Neural cell (in vitro differentiated cells): ENCODE measurements around the gene ZNF497. TPM values are rescaled to one million over a fixed set of nuclear protein-coding genes. Genes with fewer than 3 reads are reported as not detected.

Experiments
- H2AFZ ChIP-seq: fragments of 200-600, 300-800 bp; sonication (generic), shearing (Covaris generic); 2 replicates; pipeline ENCODE4 v1.6.0; 2014; ENCODE audit warnings: low read depth, mild to moderate bottlenecking, antibody characterized with exemption, low read length, moderate library complexity
- H3F3A ChIP-seq: fragments of 200-600 bp; shearing (Covaris generic); 2 replicates; pipeline ENCODE4 v1.6.1; 2016; ENCODE audit warnings: mild to moderate bottlenecking, moderate library complexity, mixed read lengths, antibody characterized with exemption, low read length; ENCODE audit not compliant: insufficient read depth, poor library complexity, severe bottlenecking
- H3K27ac ChIP-seq: fragments of 200-600, 300-800 bp; sonication (generic), shearing (Covaris generic); 2 replicates; pipeline ENCODE4 v1.5.1; 2014; ENCODE audit warnings: mild to moderate bottlenecking, low read length, moderate library complexity
- H3K27me3 ChIP-seq: fragments of 300-800, 200-600 bp; sonication (generic), shearing (Covaris generic); 2 replicates; pipeline ENCODE4 v1.6.0; 2014; ENCODE audit warnings: mild to moderate bottlenecking, low read depth, low read length, moderate library complexity; ENCODE audit not compliant: insufficient read depth
- H3K36me3 ChIP-seq: fragments of 300-800, 200-600 bp; sonication (generic), shearing (Covaris generic); 2 replicates; pipeline ENCODE4 v1.5.1; 2014; ENCODE audit warnings: mild to moderate bottlenecking, antibody characterized with exemption, low read length, moderate library complexity; ENCODE audit not compliant: insufficient read depth
- H3K4me2 ChIP-seq: fragments of 300-800, 200-600 bp; sonication (generic), shearing (Covaris generic); 2 replicates; pipeline ENCODE4 v1.6.0; 2014; ENCODE audit warnings: mild to moderate bottlenecking, low read length
- H3K4me3 ChIP-seq: fragments of 300-800, 200-600 bp; sonication (generic), shearing (Covaris generic); 2 replicates; pipeline ENCODE4 v1.5.1; 2014; ENCODE audit warnings: mild to moderate bottlenecking, low read length, moderate library complexity
- H3K79me2 ChIP-seq: fragments of 200-600 bp; shearing (Covaris generic); replicated peaks from 2 replicates; pipeline ENCODE4 v1.6.0; 2014; ENCODE audit warnings: mild to moderate bottlenecking, low read length, moderate library complexity; ENCODE audit not compliant: insufficient read depth
- H3K9ac ChIP-seq: fragments of 300-800, 200-600 bp; sonication (generic), shearing (Covaris generic); 2 replicates; pipeline ENCODE4 v1.6.1; 2016; ENCODE audit warnings: mild to moderate bottlenecking, low read length, mixed read lengths
- H3K9me2 ChIP-seq: fragments of 200-600 bp; shearing (Covaris generic); 2 replicates; pipeline ENCODE4 v1.6.1; 2016; ENCODE audit warnings: mild to moderate bottlenecking, low read length, mixed read lengths; ENCODE audit not compliant: insufficient read depth
- H3K9me3 ChIP-seq: fragments of 200-600, 300-800 bp; sonication (generic), shearing (Covaris generic); 2 replicates; pipeline ENCODE4 v1.6.1; 2016; ENCODE audit warnings: mild to moderate bottlenecking, mixed run types, low read length, moderate library complexity, mixed read lengths
- H4K20me1 ChIP-seq: fragments of 200-600 bp; shearing (Covaris generic); 2 replicates; pipeline ENCODE4 v1.6.1; 2016; ENCODE audit warnings: mild to moderate bottlenecking, mixed run types; ENCODE audit not compliant: insufficient read depth
- EP300 ChIP-seq: fragments of 450-650 bp; conservative IDR thresholded peaks from 2 replicates; pipeline ENCODE4 v1.6.1; 2014; ENCODE audit warnings: antibody characterized with exemption, mild to moderate bottlenecking, moderate library complexity; ENCODE audit not compliant: poor library complexity, severe bottlenecking
- EZH2 ChIP-seq: fragments of 200-600, 300-800 bp; shearing (Covaris generic), sonication (generic); IDR thresholded peaks from 2 replicates; pipeline ENCODE4 v1.6.1; 2014; ENCODE audit warnings: antibody characterized with exemption, low read length, borderline replicate concordance, mild to moderate bottlenecking; ENCODE audit not compliant: insufficient read depth, poor library complexity, severe bottlenecking
- MXI1 ChIP-seq: fragments of 450-650 bp; conservative IDR thresholded peaks from 2 replicates; pipeline ENCODE4 v1.6.1; 2014; ENCODE audit warnings: antibody characterized with exemption, mild to moderate bottlenecking; ENCODE audit not compliant: poor library complexity, severe bottlenecking
- POLR2AphosphoS5 ChIP-seq: IDR thresholded peaks from 2 replicates; pipeline ENCODE4 v1.6.1; 2012
- RAD21 ChIP-seq: fragments of 450-650 bp; conservative IDR thresholded peaks from 2 replicates; pipeline ENCODE4 v1.6.1; 2014; ENCODE audit warnings: antibody characterized with exemption, mild to moderate bottlenecking, moderate library complexity
- SMC3 ChIP-seq: fragments of 450-650 bp; conservative IDR thresholded peaks from 2 replicates; pipeline ENCODE4 v1.6.1; 2014; ENCODE audit warnings: antibody characterized with exemption, mild to moderate bottlenecking, moderate library complexity; ENCODE audit not compliant: poor library complexity
- TAF1 ChIP-seq: IDR thresholded peaks from 2 replicates; pipeline ENCODE4 v1.6.1; 2012; ENCODE audit warnings: low read depth
- polyA plus RNA-seq: library from polyadenylated mRNA; depleted of rRNA; stranded (reverse); fragments of >200 nt; gene quantifications from 2 replicates; pipeline ENCODE4 v1.2.3, GENCODE V29; 2014
- TF ChIP-seq, protein P1 (sequence below): IDR thresholded peaks from 2 replicates; pipeline ENCODE4 v1.6.1; 2012; ENCODE audit warnings: borderline replicate concordance
- TF ChIP-seq, protein P2 (sequence below): fragments of 450-650 bp; IDR thresholded peaks from 2 replicates; pipeline ENCODE4 v1.5.1; 2014; ENCODE audit warnings: antibody characterized with exemption, mild to moderate bottlenecking, moderate library complexity; ENCODE audit not compliant: poor library complexity, severe bottlenecking

Gene ZNF497
- polyA plus RNA-seq, 1 donor from 2014 or later: 13.7 TPM

DNA sequence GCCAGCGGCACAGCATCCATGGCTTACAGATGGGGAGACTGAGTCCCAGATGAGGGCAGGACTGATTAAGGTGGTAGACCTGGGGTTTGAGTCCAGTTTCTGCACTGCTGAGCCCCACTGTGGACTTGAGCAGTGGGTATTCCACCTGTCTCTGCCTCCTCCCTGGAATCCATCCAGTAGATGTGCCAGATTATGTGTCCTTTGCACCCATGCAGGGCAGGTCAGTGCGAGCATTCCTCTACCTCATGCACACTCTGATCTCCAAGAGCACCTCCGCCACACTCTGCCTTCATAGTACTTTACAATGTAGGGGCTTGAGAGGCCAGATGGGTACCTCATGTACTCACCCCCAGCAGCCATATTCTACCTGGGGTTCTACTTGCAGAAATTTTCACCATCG lies 25.7 kb downstream of the ZNF497 start:
- Histone ChIP-seq H3K36me3 (peaks cover 10% of the 10 kb centered on the region), H3F3A (no peaks in the 10 kb centered on the region), H3K4me3 (no peak overlapping the region), H3K4me2 (no peak overlapping the region), H3K9me2 (no peaks in the 10 kb centered on the region), H3K9me3 (no peaks in the 10 kb centered on the region), H2AFZ (no peak overlapping the region), H3K79me2 (no peaks in the 10 kb centered on the region), H3K27me3 (no peaks in the 10 kb centered on the region), H4K20me1 (no peaks in the 10 kb centered on the region), H3K9ac (no peak overlapping the region), H3K27ac (no peak overlapping the region)
- TF ChIP-seq, protein P1, sequence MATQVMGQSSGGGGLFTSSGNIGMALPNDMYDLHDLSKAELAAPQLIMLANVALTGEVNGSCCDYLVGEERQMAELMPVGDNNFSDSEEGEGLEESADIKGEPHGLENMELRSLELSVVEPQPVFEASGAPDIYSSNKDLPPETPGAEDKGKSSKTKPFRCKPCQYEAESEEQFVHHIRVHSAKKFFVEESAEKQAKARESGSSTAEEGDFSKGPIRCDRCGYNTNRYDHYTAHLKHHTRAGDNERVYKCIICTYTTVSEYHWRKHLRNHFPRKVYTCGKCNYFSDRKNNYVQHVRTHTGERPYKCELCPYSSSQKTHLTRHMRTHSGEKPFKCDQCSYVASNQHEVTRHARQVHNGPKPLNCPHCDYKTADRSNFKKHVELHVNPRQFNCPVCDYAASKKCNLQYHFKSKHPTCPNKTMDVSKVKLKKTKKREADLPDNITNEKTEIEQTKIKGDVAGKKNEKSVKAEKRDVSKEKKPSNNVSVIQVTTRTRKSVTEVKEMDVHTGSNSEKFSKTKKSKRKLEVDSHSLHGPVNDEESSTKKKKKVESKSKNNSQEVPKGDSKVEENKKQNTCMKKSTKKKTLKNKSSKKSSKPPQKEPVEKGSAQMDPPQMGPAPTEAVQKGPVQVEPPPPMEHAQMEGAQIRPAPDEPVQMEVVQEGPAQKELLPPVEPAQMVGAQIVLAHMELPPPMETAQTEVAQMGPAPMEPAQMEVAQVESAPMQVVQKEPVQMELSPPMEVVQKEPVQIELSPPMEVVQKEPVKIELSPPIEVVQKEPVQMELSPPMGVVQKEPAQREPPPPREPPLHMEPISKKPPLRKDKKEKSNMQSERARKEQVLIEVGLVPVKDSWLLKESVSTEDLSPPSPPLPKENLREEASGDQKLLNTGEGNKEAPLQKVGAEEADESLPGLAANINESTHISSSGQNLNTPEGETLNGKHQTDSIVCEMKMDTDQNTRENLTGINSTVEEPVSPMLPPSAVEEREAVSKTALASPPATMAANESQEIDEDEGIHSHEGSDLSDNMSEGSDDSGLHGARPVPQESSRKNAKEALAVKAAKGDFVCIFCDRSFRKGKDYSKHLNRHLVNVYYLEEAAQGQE: no peak
- TF ChIP-seq SMC3: no peak
- TF ChIP-seq EP300: no peak
- TF ChIP-seq, protein P2, sequence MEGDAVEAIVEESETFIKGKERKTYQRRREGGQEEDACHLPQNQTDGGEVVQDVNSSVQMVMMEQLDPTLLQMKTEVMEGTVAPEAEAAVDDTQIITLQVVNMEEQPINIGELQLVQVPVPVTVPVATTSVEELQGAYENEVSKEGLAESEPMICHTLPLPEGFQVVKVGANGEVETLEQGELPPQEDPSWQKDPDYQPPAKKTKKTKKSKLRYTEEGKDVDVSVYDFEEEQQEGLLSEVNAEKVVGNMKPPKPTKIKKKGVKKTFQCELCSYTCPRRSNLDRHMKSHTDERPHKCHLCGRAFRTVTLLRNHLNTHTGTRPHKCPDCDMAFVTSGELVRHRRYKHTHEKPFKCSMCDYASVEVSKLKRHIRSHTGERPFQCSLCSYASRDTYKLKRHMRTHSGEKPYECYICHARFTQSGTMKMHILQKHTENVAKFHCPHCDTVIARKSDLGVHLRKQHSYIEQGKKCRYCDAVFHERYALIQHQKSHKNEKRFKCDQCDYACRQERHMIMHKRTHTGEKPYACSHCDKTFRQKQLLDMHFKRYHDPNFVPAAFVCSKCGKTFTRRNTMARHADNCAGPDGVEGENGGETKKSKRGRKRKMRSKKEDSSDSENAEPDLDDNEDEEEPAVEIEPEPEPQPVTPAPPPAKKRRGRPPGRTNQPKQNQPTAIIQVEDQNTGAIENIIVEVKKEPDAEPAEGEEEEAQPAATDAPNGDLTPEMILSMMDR: no peak
- TF ChIP-seq EZH2: no peak
- no peak for TF ChIP-seq TAF1
- no peak for TF ChIP-seq POLR2AphosphoS5

DNA sequence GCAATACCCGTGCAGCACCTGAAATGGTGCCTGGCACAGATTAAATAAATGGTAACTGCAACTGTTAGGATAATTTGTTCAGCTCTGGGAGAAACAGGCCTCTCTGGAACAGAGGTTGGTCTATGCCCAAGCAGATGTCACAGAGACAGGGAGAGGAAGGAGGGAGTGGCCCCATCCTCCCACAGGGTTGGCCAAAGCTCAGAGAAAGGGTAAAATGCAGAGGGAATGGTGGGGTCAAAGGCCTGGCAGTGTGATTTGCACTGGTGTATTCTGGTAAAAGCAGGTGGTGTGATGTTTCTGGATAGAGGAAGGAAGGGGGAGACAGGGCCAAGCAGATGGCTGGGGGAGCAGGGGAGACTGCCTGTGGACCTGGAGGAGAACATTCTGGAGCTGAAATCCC lies 26.3 kb downstream of the ZNF497 start:
- TF ChIP-seq MXI1 (no peak), RAD21 (no peak), TAF1 (no peak), EP300 (no peak), SMC3 (no peak), POLR2AphosphoS5 (no peak), EZH2 (no peak)
- TF ChIP-seq, protein P1: no peak
- TF ChIP-seq, protein P2: no peak
- Histone ChIP-seq H3F3A (no peaks in the 10 kb centered on the region), H3K4me2 (no peak overlapping the region), H3K9ac (no peak overlapping the region), H3K9me3 (no peaks in the 10 kb centered on the region), H4K20me1 (no peaks in the 10 kb centered on the region), H3K9me2 (no peaks in the 10 kb centered on the region), H3K4me3 (no peak overlapping the region), H2AFZ (no peak overlapping the region), H3K27me3 (no peaks in the 10 kb centered on the region), H3K27ac (no peak overlapping the region), H3K79me2 (no peaks in the 10 kb centered on the region), H3K36me3 (peaks cover 10% of the 10 kb centered on the region)
